ENCODE measurements around the gene TRDN.

GRCh38 chr6:123598011-123598410, 38.7 kb downstream of the TRDN start:
- TF ChIP-seq, protein P1, sequence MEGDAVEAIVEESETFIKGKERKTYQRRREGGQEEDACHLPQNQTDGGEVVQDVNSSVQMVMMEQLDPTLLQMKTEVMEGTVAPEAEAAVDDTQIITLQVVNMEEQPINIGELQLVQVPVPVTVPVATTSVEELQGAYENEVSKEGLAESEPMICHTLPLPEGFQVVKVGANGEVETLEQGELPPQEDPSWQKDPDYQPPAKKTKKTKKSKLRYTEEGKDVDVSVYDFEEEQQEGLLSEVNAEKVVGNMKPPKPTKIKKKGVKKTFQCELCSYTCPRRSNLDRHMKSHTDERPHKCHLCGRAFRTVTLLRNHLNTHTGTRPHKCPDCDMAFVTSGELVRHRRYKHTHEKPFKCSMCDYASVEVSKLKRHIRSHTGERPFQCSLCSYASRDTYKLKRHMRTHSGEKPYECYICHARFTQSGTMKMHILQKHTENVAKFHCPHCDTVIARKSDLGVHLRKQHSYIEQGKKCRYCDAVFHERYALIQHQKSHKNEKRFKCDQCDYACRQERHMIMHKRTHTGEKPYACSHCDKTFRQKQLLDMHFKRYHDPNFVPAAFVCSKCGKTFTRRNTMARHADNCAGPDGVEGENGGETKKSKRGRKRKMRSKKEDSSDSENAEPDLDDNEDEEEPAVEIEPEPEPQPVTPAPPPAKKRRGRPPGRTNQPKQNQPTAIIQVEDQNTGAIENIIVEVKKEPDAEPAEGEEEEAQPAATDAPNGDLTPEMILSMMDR (IDR thresholded peaks at IDR 0.05): no peak
- no peak for TF ChIP-seq POLR2A (IDR thresholded peaks at IDR 0.05)
- no peak for TF ChIP-seq POLR2AphosphoS5 (IDR thresholded peaks at IDR 0.05)
